Breast epithelium (tissue), 3 donors: ENCODE data around the gene CPNE7.

Source experiments
- CTCF ChIP-seq, 3 donors: fragments of 450-650 bp; IDR thresholded peaks; one replicate each; pipeline ENCODE4 v1.5.1; 2016 to 2017; ENCODE audit warnings: antibody characterized with exemption in 3 of 3, mild to moderate bottlenecking in 3 of 3, moderate library complexity in 3 of 3
- POLR2A ChIP-seq: fragments of 450-650 bp; IDR thresholded peaks from one replicate; pipeline ENCODE4 v1.6.1; 2016; ENCODE audit warnings: antibody characterized with exemption, mild to moderate bottlenecking, moderate library complexity
- POLR2AphosphoS5 ChIP-seq, 3 donors: sonication (generic); formaldehyde crosslinking; IDR thresholded peaks; one replicate each; pipeline ENCODE4 v1.6.1; 2017; ENCODE audit warnings: antibody characterized with exemption in 3 of 3

DNA sequence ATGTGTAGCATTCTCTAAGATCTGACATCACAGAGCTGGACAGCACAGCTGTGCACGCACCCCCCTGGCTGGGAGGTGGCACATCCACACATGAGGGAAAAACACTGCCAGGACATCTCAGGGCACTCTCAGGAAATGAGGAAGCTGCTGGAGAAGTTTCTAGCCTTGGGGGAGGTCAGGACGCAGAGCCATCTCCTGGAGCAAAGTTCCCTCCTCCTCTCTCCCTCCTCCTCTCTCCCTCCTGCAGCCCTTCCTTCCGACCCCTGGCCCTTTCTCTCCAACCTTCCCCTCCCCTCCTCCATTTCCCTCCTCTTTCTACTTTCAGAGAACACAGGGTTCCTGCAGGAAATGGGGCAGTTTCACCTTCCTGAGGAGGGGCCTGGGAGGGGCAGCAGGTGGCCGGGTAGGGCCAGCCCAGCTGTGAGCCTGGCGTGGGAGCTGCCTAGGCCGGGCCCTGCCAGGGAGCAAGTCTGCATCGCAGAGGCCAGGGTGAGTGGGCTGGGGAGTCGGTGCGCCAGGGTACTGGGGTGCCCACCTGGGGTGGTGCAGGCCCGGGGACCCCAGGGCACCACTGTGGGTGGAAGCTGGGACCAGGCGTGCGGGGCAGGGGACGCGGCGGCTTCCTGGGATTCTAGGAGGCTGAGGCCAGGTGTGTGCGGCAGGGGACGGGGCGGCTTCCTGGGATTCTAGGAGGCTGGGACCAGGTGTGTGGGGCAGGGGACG lies 37.8 kb downstream of the CPNE7 start, which contains the start of gene DPEP1:
- TF ChIP-seq POLR2A (no peak), POLR2AphosphoS5 (IDR thresholded peaks at IDR 0.05) (no peak), CTCF (IDR thresholded peaks at IDR 0.05) (no peak)
